Gastroesophageal sphincter (tissue), 3 donors: ENCODE data around the gene ROR1.
A peak's percentile ranks its signal among the peaks of the same experiment; 100 is the strongest.

Experiments used
- CTCF ChIP-seq, 4 experiments: fragments of 200-600 bp in 2 of 4; fragments of 450-650 bp in 2 of 4; sonication (generic) in 1 of 4; IDR thresholded peaks; one replicate each; pipeline ENCODE4 v1.5.1; 2017 to 2019; ENCODE audit warnings: antibody characterized with exemption in 4 of 4, mild to moderate bottlenecking in 2 of 4, moderate library complexity in 2 of 4
- POLR2A ChIP-seq, 2 donors: fragments of 450-650 bp; IDR thresholded peaks; one replicate each; pipeline ENCODE4 v1.6.1; 2017; ENCODE audit warnings: antibody characterized with exemption in 2 of 2, mild to moderate bottlenecking in 2 of 2, moderate library complexity in 1 of 2
- POLR2AphosphoS5 ChIP-seq: sonication (generic); formaldehyde crosslinking; IDR thresholded peaks from one replicate; pipeline ENCODE4 v1.6.1; 2017; ENCODE audit warnings: antibody characterized with exemption

- TF ChIP-seq CTCF (IDR thresholded peaks at IDR 0.05) (no peak), POLR2AphosphoS5 (peak; percentile 78), POLR2A (IDR thresholded peaks at IDR 0.05) (no peak)
Observed at GRCh38 chr1:64039390-64039926, 265.6 kb downstream of the ROR1 start.
